Raji (cell line): ENCODE data around the gene PER1.

Experiments
- POLR2A ChIP-seq: IDR thresholded peaks from 2 replicates; pipeline ENCODE4 v1.6.1; 2011; ENCODE audit warnings: low read depth, low read length, control low read depth; ENCODE audit not compliant: insufficient read depth

The PER1 gene

GRCh38 chr17:8142158-8142886, 9.9 kb downstream of the PER1 start:
- no peak for TF ChIP-seq POLR2A

- no peak for TF ChIP-seq POLR2A
These were observed 10.5 kb downstream of the PER1 start for GRCh38 chr17:8141741-8142140.

- TF ChIP-seq POLR2A, result no peak
These were observed 11.2 kb downstream of the PER1 start for GRCh38 chr17:8141045-8141444.

GRCh38 chr17:8140065-8141029, 11.9 kb downstream of the PER1 start:
- TF ChIP-seq POLR2A, result no peak

- peak; percentile 52; the same call in 1 of the 2 replicates for TF ChIP-seq POLR2A
These were observed 13.4 kb downstream of the PER1 start for GRCh38 chr17:8138672-8139371.

- TF ChIP-seq POLR2A, result no peak
These were observed 13.9 kb downstream of the PER1 start for GRCh38 chr17:8138374-8138671.

GRCh38 chr17:8137645-8138373, 14.4 kb downstream of the PER1 start:
- TF ChIP-seq POLR2A, result no peak

- no peak for TF ChIP-seq POLR2A
These were observed 18.3 kb downstream of the PER1 start for GRCh38 chr17:8133941-8134340.

- no peak for TF ChIP-seq POLR2A
These were observed 18.8 kb downstream of the PER1 start for GRCh38 chr17:8133399-8133798.

- no peak for TF ChIP-seq POLR2A
These were observed 20.3 kb downstream of the PER1 start for GRCh38 chr17:8131844-8132441.

- no peak for TF ChIP-seq POLR2A
These were observed 23.9 kb downstream of the PER1 start for GRCh38 chr17:8128125-8128784.

GRCh38 chr17:8126491-8127066, 25.6 kb downstream of the PER1 start:
- 0 out of 2 replicates have a peak, but pooled peaks have one; percentile 39 for TF ChIP-seq POLR2A

GRCh38 chr17:8125947-8126490, 26.2 kb downstream of the PER1 start:
- TF ChIP-seq POLR2A, result no peak

- peak; percentile 51 for TF ChIP-seq POLR2A
These were observed 26.9 kb downstream of the PER1 start for GRCh38 chr17:8125154-8125946.
